ENCODE data around the gene TBC1D22A. TPM values are rescaled to one million over a fixed set of nuclear protein-coding genes. Genes with fewer than 3 reads are reported as not detected.

TBC1D22A gene
- total RNA-seq, 2 donors from 2014 or later = 11.5 to 15.4 TPM

DNA sequence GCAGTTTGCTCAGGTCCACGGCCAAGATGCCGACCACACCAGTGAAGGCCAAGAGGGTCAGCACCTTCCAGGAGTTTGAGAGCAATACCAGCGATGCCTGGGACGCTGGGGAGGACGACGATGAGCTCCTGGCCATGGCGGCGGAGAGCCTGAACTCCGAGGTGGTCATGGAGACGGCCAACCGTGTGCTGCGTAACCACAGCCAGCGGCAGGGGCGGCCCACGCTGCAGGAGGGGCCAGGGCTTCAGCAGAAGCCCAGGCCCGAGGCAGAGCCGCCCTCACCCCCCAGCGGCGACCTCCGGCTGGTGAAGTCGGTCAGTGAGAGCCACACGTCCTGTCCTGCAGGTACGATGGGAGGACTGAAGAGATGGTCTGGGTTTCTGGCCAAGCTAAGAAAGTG lies 31.0 kb downstream of the TBC1D22A start:
- H3K27ac ChIP-seq = no peak overlapping the region
- DNase-seq (ENCODE audit: low spot score) = no peak
- H3K9me3 ChIP-seq = no peaks in the 10 kb centered on the region
- TF ChIP-seq, protein P1, sequence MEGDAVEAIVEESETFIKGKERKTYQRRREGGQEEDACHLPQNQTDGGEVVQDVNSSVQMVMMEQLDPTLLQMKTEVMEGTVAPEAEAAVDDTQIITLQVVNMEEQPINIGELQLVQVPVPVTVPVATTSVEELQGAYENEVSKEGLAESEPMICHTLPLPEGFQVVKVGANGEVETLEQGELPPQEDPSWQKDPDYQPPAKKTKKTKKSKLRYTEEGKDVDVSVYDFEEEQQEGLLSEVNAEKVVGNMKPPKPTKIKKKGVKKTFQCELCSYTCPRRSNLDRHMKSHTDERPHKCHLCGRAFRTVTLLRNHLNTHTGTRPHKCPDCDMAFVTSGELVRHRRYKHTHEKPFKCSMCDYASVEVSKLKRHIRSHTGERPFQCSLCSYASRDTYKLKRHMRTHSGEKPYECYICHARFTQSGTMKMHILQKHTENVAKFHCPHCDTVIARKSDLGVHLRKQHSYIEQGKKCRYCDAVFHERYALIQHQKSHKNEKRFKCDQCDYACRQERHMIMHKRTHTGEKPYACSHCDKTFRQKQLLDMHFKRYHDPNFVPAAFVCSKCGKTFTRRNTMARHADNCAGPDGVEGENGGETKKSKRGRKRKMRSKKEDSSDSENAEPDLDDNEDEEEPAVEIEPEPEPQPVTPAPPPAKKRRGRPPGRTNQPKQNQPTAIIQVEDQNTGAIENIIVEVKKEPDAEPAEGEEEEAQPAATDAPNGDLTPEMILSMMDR (IDR thresholded peaks at IDR 0.05) = no peak
- H3K36me3 ChIP-seq = peaks cover 32% of the 10 kb centered on the region
- H3K4me3 ChIP-seq = no peak overlapping the region
- no peaks in the 10 kb centered on the region for H3K27me3 ChIP-seq
- H3K4me1 ChIP-seq = peaks cover 0 to 31% of the 10 kb centered on the region in 2 donors

DNA sequence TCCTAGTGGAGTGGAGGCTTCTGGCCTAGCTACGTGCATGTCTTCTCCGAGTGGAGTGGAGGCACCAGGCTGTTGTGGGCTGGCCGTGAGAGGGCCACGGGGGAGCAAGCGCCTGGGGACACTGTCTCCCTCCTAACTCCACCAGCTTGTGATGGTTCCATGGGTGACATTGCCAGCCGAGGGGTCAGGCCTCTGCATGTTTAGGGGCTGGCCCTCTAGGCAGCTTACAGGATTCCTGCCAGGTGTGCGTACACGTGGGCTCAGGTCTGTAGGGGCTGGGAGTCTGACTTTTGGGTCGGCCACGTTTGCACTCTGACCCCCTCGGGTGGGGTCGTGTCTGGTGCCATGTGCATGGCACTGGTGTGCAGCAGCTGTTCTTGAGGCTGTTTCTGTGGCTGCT lies 31.6 kb downstream of the TBC1D22A start:
- Histone ChIP-seq H3K36me3 (peaks cover 32% of the 10 kb centered on the region), H3K4me3 (no peak overlapping the region), H3K9me3 (no peaks in the 10 kb centered on the region), H3K27me3 (no peaks in the 10 kb centered on the region), H3K4me1 (peaks cover 0 to 31% of the 10 kb centered on the region in 2 donors), H3K27ac (no peak overlapping the region)
- TF ChIP-seq, protein P1 (IDR thresholded peaks at IDR 0.05) = no peak
- DNase-seq (ENCODE audit: low spot score) = peak; percentile 40

DNA sequence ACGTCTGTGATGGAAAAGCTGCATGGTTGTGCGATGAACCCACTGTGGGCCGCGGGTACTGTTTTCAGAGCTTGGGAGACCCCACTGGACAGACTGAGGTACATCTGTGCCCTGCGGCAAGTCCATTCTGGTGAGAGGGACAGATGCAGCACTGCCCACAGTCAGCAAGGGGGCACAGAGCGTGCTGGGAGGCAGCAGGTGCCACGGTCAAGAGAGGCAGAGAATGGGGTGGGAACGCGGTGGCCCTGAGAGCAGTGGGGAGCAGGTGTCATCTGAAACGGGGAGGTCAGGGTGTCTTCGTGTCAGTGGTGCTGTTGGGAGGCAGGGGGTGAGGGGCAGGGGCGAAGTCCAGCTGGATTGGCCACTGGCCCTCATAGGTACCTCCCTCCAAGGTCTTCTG lies 32.0 kb downstream of the TBC1D22A start:
- Histone ChIP-seq H3K9me3 (no peaks in the 10 kb centered on the region), H3K27ac (no peak overlapping the region), H3K4me1 (peaks cover 0 to 31% of the 10 kb centered on the region in 2 donors), H3K36me3 (peaks cover 36% of the 10 kb centered on the region), H3K4me3 (no peak overlapping the region), H3K27me3 (no peaks in the 10 kb centered on the region)
- peak; percentile 47 for DNase-seq (ENCODE audit: low spot score)
- TF ChIP-seq, protein P1 (IDR thresholded peaks at IDR 0.05) = no peak

DNA sequence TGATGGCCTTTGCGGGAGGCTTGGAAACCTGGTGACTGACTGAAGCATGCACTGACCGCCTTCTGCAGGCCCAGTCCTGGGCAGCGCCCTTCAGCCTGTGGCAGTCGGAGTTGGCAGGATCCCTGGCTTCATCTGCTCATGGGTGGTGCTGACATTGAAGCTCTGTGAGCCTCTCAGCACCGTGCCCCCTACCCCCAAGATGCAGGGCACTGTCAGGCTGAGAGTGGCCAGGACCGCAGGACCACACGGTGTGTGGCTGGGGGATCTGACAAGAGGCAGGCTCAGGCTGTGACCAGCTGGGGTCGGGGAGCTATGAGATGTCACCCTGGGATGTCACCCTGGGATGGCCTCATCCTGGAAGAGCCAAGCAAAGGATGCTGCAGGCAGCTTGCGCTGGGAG lies 32.7 kb downstream of the TBC1D22A start:
- peaks cover 0 to 31% of the 10 kb centered on the region in 2 donors for H3K4me1 ChIP-seq
- peak; percentile 40 for DNase-seq (ENCODE audit: low spot score)
- H3K27me3 ChIP-seq = no peaks in the 10 kb centered on the region
- TF ChIP-seq, protein P1 (IDR thresholded peaks at IDR 0.05) = no peak
- no peaks in the 10 kb centered on the region for H3K9me3 ChIP-seq
- no peak overlapping the region for H3K4me3 ChIP-seq
- H3K27ac ChIP-seq = no peak overlapping the region
- peaks cover 42% of the 10 kb centered on the region for H3K36me3 ChIP-seq

DNA sequence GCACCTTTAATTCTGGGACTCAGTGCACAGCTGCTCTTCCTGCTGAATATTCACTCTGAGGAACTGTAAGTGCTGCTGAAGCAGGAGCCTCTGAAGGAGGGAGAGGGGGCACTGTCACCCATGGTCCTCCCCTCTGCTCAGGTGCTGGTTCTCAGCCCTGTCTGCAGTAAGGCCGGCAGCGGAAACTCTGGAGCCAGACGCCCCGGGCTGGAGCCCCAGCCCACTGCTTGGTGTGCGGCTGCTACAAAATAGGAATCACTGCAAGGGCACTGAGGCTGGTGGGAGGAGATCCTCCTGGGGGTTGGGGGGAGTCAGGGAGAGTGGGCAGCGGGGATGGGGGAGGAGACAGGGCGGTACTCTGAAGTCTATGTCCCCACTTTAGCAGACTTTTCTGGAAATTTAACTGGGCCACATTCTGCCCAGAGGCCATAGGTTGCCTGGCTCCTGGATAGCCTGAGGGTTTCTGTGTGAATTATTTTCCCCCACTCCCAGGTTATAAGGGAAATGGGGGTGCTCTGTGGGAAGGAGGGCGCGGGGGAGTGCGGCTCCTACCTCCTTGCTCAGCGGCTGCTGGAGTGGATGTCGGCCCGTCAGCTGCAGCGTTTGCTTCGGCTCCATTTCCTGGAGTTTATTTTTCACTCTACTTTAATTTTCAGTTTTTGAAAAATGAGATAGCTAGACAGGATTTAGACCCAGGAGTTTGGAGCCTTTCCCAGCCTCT lies 33.6 kb downstream of the TBC1D22A start:
- no peaks in the 10 kb centered on the region for H3K9me3 ChIP-seq
- no peak overlapping the region for H3K4me3 ChIP-seq
- H3K27me3 ChIP-seq = no peaks in the 10 kb centered on the region
- H3K36me3 ChIP-seq = peaks cover 44% of the 10 kb centered on the region
- DNase-seq (ENCODE audit: low spot score) = peak; percentile 42
- TF ChIP-seq, protein P1 (IDR thresholded peaks at IDR 0.05) = no peak
- H3K27ac ChIP-seq = no peak overlapping the region
- peaks cover 0 to 22% of the 10 kb centered on the region in 2 donors for H3K4me1 ChIP-seq

All from right atrium auricular region (tissue), 2 donors.